Endothelial cell of umbilical vein (primary cell): ENCODE measurements around the gene PTPRE. TPM values are rescaled to one million over a fixed set of nuclear protein-coding genes. Genes with fewer than 3 reads are reported as not detected.
"Not testable (repeated sequence)": the region's sequence is repeated elsewhere in the genome, so short reads cannot be mapped to it uniquely, and the experiment has no call there.

ENCODE experiments used
- BruUV-seq: library from RNA; stranded (reverse); fragments of 400-500 nt; replicated peaks from 2 replicates; lab custom pipeline; 2021; lab: Mats Ljungman, UMichigan
- CTCF ChIA-PET: fragments of 300-600, 350-600 bp; sonication (Branson Sonifier 250); formaldehyde crosslinking; loops from one replicate; lab custom pipeline; 2021; ENCODE audit warnings: antibody characterized with exemption, inconsistent platforms; lab: Charles Lee
- POLR2A ChIA-PET: fragments of 300-600, 350-600 bp; sonication (Branson Sonifier 250); formaldehyde crosslinking; loops from one replicate; lab custom pipeline; 2021; ENCODE audit warnings: antibody characterized with exemption, inconsistent platforms; lab: Charles Lee
- DNase-seq: peaks from one replicate; pipeline ENCODE4 v3.0.0-alpha.2; 2011; ENCODE audit warnings: low read depth, low spot score
- FAIRE-seq: peaks from 2 replicates; lab custom pipeline; 2011; peaks lifted over from hg19 to GRCh38; lab: Jason Lieb, UNC
- H2AFZ ChIP-seq: 2 replicates; pipeline ENCODE4 v1.6.0; 2012; ENCODE audit warnings: low read depth, low read length, control low read depth, inconsistent platforms
- H3K27ac ChIP-seq: 2 replicates; pipeline ENCODE4 v1.5.1; 2011; ENCODE audit warnings: low read depth, mild to moderate bottlenecking, control low read depth, low read length, moderate library complexity; ENCODE audit not compliant: insufficient read depth
- H3K27me3 ChIP-seq, 2 experiments: 2 replicates each; pipeline versions ENCODE4 v1.6.0 to v1.6.1; 2011; ENCODE audit warnings: low read length in 2 of 2, mixed read lengths in 1 of 2; ENCODE audit not compliant: control insufficient read depth in 2 of 2, insufficient read depth in 2 of 2
- H3K36me3 ChIP-seq, 2 experiments: 2 replicates in 1 of 2; 3 replicates in 1 of 2; pipeline ENCODE4 v1.5.1; 2011; ENCODE audit warnings: low read length in 2 of 2, mild to moderate bottlenecking in 1 of 2, moderate library complexity in 1 of 2; ENCODE audit not compliant: control insufficient read depth in 2 of 2, insufficient read depth in 2 of 2; ENCODE audit errors: extremely low read depth in 1 of 2
- H3K4me1 ChIP-seq: 3 replicates; pipeline ENCODE4 v1.5.1; 2011; ENCODE audit warnings: mild to moderate bottlenecking, low read length; ENCODE audit not compliant: control insufficient read depth, insufficient read depth; ENCODE audit errors: extremely low read depth
- H3K4me2 ChIP-seq: 2 replicates; pipeline ENCODE4 v1.6.1; 2011; ENCODE audit warnings: low read length, control low read depth, mixed read lengths; ENCODE audit not compliant: insufficient read depth
- H3K4me3 ChIP-seq, 3 experiments: fragments of 200-600 bp in 1 of 3; sonication (generic), shearing (Covaris generic) in 1 of 3; replicated peaks in 1 of 3; 2 replicates each; pipeline ENCODE4 v1.5.1; 2011 to 2016; ENCODE audit warnings: control low read depth in 3 of 3, low read length in 3 of 3, mild to moderate bottlenecking in 2 of 3, inconsistent platforms in 1 of 3, low read depth in 1 of 3, moderate library complexity in 1 of 3; ENCODE audit not compliant: insufficient read depth in 1 of 3
- H3K79me2 ChIP-seq: 2 replicates; pipeline ENCODE4 v1.6.0; 2012; ENCODE audit warnings: low read length, inconsistent platforms; ENCODE audit not compliant: control insufficient read depth, insufficient read depth
- H3K9ac ChIP-seq: replicated peaks from 2 replicates; pipeline ENCODE3; 2011; ENCODE audit warnings: low read length, control low read depth; ENCODE audit not compliant: insufficient read depth; ENCODE audit errors: extremely low read depth
- H3K9me1 ChIP-seq: replicated peaks from 3 replicates; pipeline ENCODE4 v1.6.0; 2011; ENCODE audit warnings: mild to moderate bottlenecking, low read length; ENCODE audit not compliant: control insufficient read depth, insufficient read depth; ENCODE audit errors: extremely low read depth
- H3K9me3 ChIP-seq: replicated peaks from 2 replicates; pipeline ENCODE4 v1.5.1; 2012; ENCODE audit warnings: low read length, inconsistent platforms; ENCODE audit not compliant: control insufficient read depth, insufficient read depth
- H4K20me1 ChIP-seq: replicated peaks from 2 replicates; pipeline ENCODE3; 2011; ENCODE audit warnings: mild to moderate bottlenecking, low read length; ENCODE audit not compliant: control insufficient read depth, insufficient read depth; ENCODE audit errors: extremely low read depth
- GATA2 ChIP-seq: IDR thresholded peaks from 2 replicates; pipeline ENCODE4 v1.7.0; 2011; ENCODE audit warnings: low read depth, mild to moderate bottlenecking, moderate library complexity, mixed read lengths, low read length; ENCODE audit not compliant: insufficient read length, insufficient read depth
- JUN ChIP-seq: IDR thresholded peaks from 2 replicates; pipeline ENCODE4 v1.6.1; 2011; ENCODE audit warnings: borderline replicate concordance, low read depth; ENCODE audit not compliant: insufficient read length, insufficient read depth
- MYC ChIP-seq: IDR thresholded peaks from one replicate; pipeline ENCODE4 v1.6.1; 2011; ENCODE audit warnings: mild to moderate bottlenecking, low read depth, low read length
- POLR2A ChIP-seq: IDR thresholded peaks from 2 replicates; pipeline ENCODE4 v1.6.1; 2012; ENCODE audit warnings: low read depth, mild to moderate bottlenecking, control low read depth, low read length
- POLR2AphosphoS5 ChIP-seq: IDR thresholded peaks from 2 replicates; pipeline ENCODE4 v1.6.1; 2012; ENCODE audit warnings: low read depth, mild to moderate bottlenecking, control low read depth, low read length, moderate library complexity; ENCODE audit not compliant: insufficient read depth
- dilution Hi-C: fragments of 300-500 bp; cut with MboI; formaldehyde crosslinking; loops from one replicate; pipeline ENCODE4 v1.15.0; 2019; ENCODE audit warnings: low sequenced_read_pairs; ENCODE audit not compliant: extremely low pct_ligation_motif_present
- intact Hi-C: fragments of 100-400 bp; cut with micrococcal nuclease; formaldehyde crosslinking; loops from one replicate; pipeline ENCODE4 v1.10.0; 2022
- polyA plus RNA-seq, 4 experiments: library from polyadenylated mRNA; depleted of rRNA in 3 of 4; stranded (reverse) in 3 of 4; unstranded in 1 of 4; fragments of >200 nt; gene quantifications; 2 replicates each; pipeline versions ENCODE4 v1.2.1 to v1.2.3, GENCODE V29; 2011 to 2012; ENCODE audit warnings: missing spikeins in 1 of 4
- total RNA-seq: library from RNA; stranded (reverse); gene quantifications from 2 replicates; pipeline ENCODE4 v1.2.3, GENCODE V29; 2021

PTPRE gene
- total and polyA plus RNA-seq, 2 donors (not counting 3 experiments of a cell fraction or from before 2014, with no cell fraction given): 37.3 to 116 TPM

DNA sequence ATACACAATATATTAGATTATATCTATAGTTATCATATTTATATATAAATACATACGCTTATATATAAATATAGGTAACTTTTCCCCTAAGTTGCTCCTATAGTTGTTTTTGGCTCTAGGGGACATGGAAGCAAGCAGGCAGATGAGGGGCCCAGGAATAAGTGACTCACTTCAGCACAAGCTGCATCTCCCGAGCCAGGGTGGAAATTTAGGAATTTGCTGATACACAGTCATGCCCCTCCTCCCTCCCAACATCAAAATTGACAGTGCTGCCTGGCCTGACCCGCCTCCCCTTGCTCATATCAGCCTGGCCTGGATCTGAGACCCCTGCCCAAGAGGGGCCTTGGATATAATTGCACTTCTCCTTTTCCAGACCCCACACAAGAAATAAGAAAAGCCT lies 185.6 kb downstream of the PTPRE start:
- H3K27ac ChIP-seq: no peak overlapping the region
- dilution Hi-C loops (no loop called here), intact Hi-C loops (no loop called here)
- CTCF ChIA-PET: interaction anchor here (1.1 to 1.2 kb wide), 2 partner anchors 8 to 14 kb away, joined by 3 read pairs; no protein-coding TSS in a partner anchor
- POLR2A ChIA-PET: no interaction called here
- H2AFZ ChIP-seq: no peak overlapping the region
- H3K4me2 ChIP-seq: no peak overlapping the region
- no peaks in the 10 kb centered on the region for H3K27me3 ChIP-seq
- no peaks in the 10 kb centered on the region for H3K4me1 ChIP-seq
- H4K20me1 ChIP-seq: no peaks in the 10 kb centered on the region
- H3K9ac ChIP-seq: no peak overlapping the region
- H3K9me3 ChIP-seq: no peaks in the 10 kb centered on the region
- FAIRE-seq (no peak), DNase-seq (no peak)
- no peaks in the 10 kb centered on the region for H3K9me1 ChIP-seq
- BruUV-seq: no TSS peak
- peaks cover 0 to 2% of the 10 kb centered on the region in 2 experiments for H3K36me3 ChIP-seq
- H3K4me3 ChIP-seq: no peak overlapping the region
- no peak for TF ChIP-seq POLR2A
- no peak for TF ChIP-seq JUN
- no peak for TF ChIP-seq POLR2AphosphoS5
- no peak for TF ChIP-seq MYC
- TF ChIP-seq GATA2: no peak
- peaks cover 2% of the 10 kb centered on the region for H3K79me2 ChIP-seq

DNA sequence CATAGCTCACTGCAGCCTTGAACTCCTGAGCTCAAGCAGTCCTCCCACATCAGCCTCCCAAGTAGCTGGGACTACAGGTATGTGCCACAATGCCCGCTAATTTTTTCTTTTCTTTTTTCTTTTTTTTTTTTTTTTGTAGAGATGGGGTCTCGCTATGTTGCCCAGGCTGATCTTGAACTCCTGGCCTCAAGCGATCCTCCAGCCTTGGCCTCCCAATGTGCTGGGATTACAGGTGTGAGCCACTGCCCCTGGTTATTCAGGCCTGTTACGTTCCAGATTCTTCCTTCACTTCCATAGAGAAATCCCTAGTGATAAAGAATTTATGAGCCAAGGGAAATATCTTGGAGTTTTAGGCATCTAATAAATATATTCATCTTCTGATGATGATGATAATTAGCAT lies 187.7 kb downstream of the PTPRE start:
- H4K20me1 ChIP-seq, H3K9me3 ChIP-seq, H3K27me3 ChIP-seq, H3K79me2 ChIP-seq, H3K27ac ChIP-seq, FAIRE-seq, H3K9ac ChIP-seq, BruUV-seq, POLR2A ChIA-PET, H3K4me3 ChIP-seq, CTCF ChIA-PET, dilution Hi-C loops, intact Hi-C loops, H3K9me1 ChIP-seq, DNase-seq, H2AFZ ChIP-seq, H3K4me2 ChIP-seq, H3K4me1 ChIP-seq: not testable (repeated sequence)
- H3K36me3 ChIP-seq: peaks cover 0 to 10% of the 10 kb centered on the region in 2 experiments
